ENCODE results near the gene TNFRSF21. TPM values are rescaled to one million over a fixed set of nuclear protein-coding genes. Genes with fewer than 3 reads are reported as not detected.
"Not testable (repeated sequence)": the region's sequence is repeated elsewhere in the genome, so short reads cannot be mapped to it uniquely, and the experiment has no call there.

Gene TNFRSF21
- total RNA-seq, 2 donors from 2014 or later, result 4.3 to 5.8 TPM

- Mint-ChIP-seq H3K27me3 (ENCODE audit: low read depth) (peaks cover 9% of the 10 kb centered on the region), H3K4me3 (no peak overlapping the region)
- no peak for ATAC-seq (replicated peaks in 1 of 2)
Observed at GRCh38 chr6:47294990-47295389, 14.7 kb downstream of the TNFRSF21 start.

DNA sequence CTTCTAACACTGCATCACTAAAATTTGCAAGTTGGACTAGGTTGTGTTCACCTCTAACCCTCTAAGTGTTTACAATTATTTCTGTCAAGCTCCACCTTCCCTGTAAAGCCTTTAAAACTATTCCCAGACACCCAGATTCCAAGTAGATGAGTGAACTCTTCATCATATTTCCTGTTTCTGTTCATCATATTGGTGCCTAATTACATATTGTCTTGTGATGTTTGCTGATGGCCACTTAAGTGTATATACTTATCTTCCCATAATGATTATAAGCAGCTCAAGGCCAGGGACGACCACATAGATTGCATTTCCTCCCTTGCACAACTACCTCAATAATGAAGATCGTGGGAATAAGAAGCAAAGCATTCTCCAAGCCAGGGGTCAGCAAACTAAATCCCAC is 16.8 kb downstream of the TNFRSF21 start:
- Mint-ChIP-seq H3K4me1 (ENCODE audit: low read depth) (no peaks in the 10 kb centered on the region), H3K27ac (no peak overlapping the region), H3K27me3 (ENCODE audit: low read depth) (peaks cover 7% of the 10 kb centered on the region), H3K4me3 (no peak overlapping the region), H3K9me3 (peaks cover 4 to 8% of the 10 kb centered on the region in 2 donors), H3K36me3 (ENCODE audit: insufficient read depth in 2 of 2) (peaks cover 2 to 3% of the 10 kb centered on the region in 2 donors)
- no peak for DNase-seq
- no peak for ATAC-seq (replicated peaks in 1 of 2)

More at GRCh38 chr6:47294990-47295389, 14.7 kb downstream of the TNFRSF21 start:
- peaks cover 2 to 3% of the 10 kb centered on the region in 2 donors for H3K36me3 Mint-ChIP-seq (ENCODE audit: insufficient read depth in 2 of 2)
- no peak for DNase-seq
- H3K27ac Mint-ChIP-seq, result no peak overlapping the region
- H3K4me1 Mint-ChIP-seq (ENCODE audit: low read depth), result no peaks in the 10 kb centered on the region
- H3K9me3 Mint-ChIP-seq, result peaks cover 4 to 8% of the 10 kb centered on the region in 2 donors

DNA sequence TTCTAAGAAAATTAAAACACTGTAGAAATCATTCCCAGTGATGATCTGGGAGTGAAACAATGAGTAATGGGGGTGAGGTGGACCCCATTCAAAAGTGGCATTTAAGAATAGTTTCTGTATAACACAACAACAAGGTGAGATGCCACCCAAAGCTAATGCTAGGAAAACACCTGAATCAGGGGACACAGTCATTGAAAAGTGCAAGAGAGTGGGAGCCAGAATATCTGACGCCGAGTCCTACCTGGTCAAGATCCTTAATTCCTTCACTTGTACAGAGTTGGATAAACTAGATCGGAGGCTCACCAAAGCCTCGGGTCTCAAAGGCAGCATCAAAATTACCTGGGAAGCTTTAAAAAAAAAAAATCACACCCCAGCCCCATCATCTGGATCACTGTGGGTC is 17.7 kb downstream of the TNFRSF21 start:
- Mint-ChIP-seq H3K27me3 (ENCODE audit: low read depth) (peaks cover 7% of the 10 kb centered on the region), H3K27ac (no peak overlapping the region), H3K9me3 (peaks cover 4 to 8% of the 10 kb centered on the region in 2 donors), H3K4me1 (ENCODE audit: low read depth) (no peaks in the 10 kb centered on the region), H3K4me3 (no peak overlapping the region), H3K36me3 (ENCODE audit: insufficient read depth in 2 of 2) (peaks cover 2 to 3% of the 10 kb centered on the region in 2 donors)
- DNase-seq (no peak), ATAC-seq (replicated peaks in 1 of 2) (no peak)

DNA sequence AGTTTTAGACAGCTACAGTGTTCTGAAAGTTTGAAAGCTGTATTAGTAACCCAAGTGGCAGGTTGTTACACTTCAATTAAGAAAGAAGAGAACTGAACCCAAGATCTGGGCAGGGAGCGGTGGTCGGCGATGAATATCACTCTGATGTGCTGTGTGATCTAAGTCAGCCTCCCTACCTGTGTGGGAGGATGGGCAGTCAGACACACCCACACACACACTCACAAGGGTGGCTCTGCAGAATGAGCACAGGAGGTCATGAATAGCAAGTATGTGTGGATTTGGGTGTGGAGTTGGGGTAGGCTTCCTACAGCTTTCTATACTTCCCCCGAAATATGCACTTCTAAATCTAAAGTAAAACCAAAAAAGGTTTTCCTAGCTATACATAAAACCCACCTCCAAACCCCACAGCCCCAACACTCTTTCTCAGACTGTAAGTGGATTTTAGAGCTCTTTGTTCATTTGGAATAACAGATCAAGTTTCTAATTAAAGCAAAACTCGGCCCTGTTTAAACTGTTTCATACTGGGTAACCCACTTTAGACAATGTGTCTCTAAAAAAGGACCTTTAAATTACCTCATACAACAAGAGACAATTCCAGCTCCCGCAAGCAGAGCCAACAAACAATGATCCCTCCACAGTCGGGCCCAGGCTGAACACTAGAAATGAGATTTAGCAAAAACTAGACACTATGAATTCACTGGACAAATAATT is 19.4 kb downstream of the TNFRSF21 start:
- H3K4me1 Mint-ChIP-seq (ENCODE audit: low read depth), result no peaks in the 10 kb centered on the region
- peaks cover 5% of the 10 kb centered on the region for H3K27me3 Mint-ChIP-seq (ENCODE audit: low read depth)
- no peak for ATAC-seq (replicated peaks in 1 of 2)
- H3K4me3 Mint-ChIP-seq, result no peak overlapping the region
- H3K36me3 Mint-ChIP-seq (ENCODE audit: insufficient read depth in 2 of 2), result peaks cover 2 to 3% of the 10 kb centered on the region in 2 donors
- H3K27ac Mint-ChIP-seq, result no peak overlapping the region
- H3K9me3 Mint-ChIP-seq, result peaks cover 4 to 8% of the 10 kb centered on the region in 2 donors
- no peak for DNase-seq

GRCh38 chr6:47288267-47289090 is 21.2 kb downstream of the TNFRSF21 start:
- Mint-ChIP-seq H3K27me3 (ENCODE audit: low read depth) (no peaks in the 10 kb centered on the region), H3K36me3 (ENCODE audit: insufficient read depth in 2 of 2) (peaks cover 3% of the 10 kb centered on the region in 2 donors), H3K4me3 (no peak overlapping the region), H3K4me1 (ENCODE audit: low read depth) (no peaks in the 10 kb centered on the region), H3K9me3 (peaks cover 4 to 8% of the 10 kb centered on the region in 2 donors), H3K27ac (no peak overlapping the region)
- DNase-seq, result no peak
- no peak for ATAC-seq (replicated peaks in 1 of 2)

- peaks cover 4 to 8% of the 10 kb centered on the region in 2 donors for H3K9me3 Mint-ChIP-seq
- no peaks in the 10 kb centered on the region for H3K4me1 Mint-ChIP-seq (ENCODE audit: low read depth)
- no peak overlapping the region for H3K4me3 Mint-ChIP-seq
- H3K27ac Mint-ChIP-seq, result no peak overlapping the region
- peaks cover 3% of the 10 kb centered on the region in 2 donors for H3K36me3 Mint-ChIP-seq (ENCODE audit: insufficient read depth in 2 of 2)
- no peaks in the 10 kb centered on the region for H3K27me3 Mint-ChIP-seq (ENCODE audit: low read depth)
- DNase-seq (no peak), ATAC-seq (replicated peaks in 1 of 2) (no peak)
Observed at GRCh38 chr6:47286301-47286700, 23.4 kb downstream of the TNFRSF21 start.

DNA sequence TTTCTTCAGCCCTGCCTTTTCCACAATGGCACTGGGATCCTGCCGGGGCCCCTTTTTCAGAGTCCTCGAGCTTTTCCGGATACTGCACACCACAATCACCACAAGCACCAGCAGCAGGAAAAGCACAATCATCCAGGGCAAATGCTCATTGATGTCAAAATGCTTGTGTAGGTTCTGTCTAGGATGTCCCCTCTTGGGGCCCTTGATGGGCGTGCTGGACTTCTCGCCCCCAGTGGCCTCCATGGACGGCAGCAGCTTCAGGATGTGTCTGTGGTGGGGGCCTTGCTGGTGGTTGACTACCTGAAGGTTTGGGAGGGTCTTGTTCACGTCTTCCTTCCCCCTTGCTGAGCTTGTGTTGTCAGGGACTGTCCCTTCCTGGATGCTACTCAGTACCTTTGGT is 25.7 kb downstream of the TNFRSF21 start:
- Mint-ChIP-seq H3K36me3 (ENCODE audit: insufficient read depth in 2 of 2) (peaks cover 1 to 2% of the 10 kb centered on the region in 2 donors), H3K4me3 (no peak overlapping the region), H3K27ac (no peak overlapping the region), H3K9me3 (no peaks in the 10 kb centered on the region), H3K4me1 (ENCODE audit: low read depth) (no peaks in the 10 kb centered on the region), H3K27me3 (ENCODE audit: low read depth) (no peaks in the 10 kb centered on the region)
- no peak for ATAC-seq (replicated peaks in 1 of 2)
- no peak for DNase-seq

- no peaks in the 10 kb centered on the region for H3K4me1 Mint-ChIP-seq (ENCODE audit: low read depth)
- DNase-seq (no peak), ATAC-seq (replicated peaks in 1 of 2) (no peak)
- H3K9me3 Mint-ChIP-seq, result no peaks in the 10 kb centered on the region
- no peak overlapping the region for H3K4me3 Mint-ChIP-seq
- H3K36me3 Mint-ChIP-seq (ENCODE audit: insufficient read depth in 2 of 2), result peaks cover 1 to 2% of the 10 kb centered on the region in 2 donors
- no peaks in the 10 kb centered on the region for H3K27me3 Mint-ChIP-seq (ENCODE audit: low read depth)
- no peak overlapping the region for H3K27ac Mint-ChIP-seq
Observed at GRCh38 chr6:47278545-47278944, 31.2 kb downstream of the TNFRSF21 start.

GRCh38 chr6:47277702-47278101 is 32.0 kb downstream of the TNFRSF21 start:
- ATAC-seq (replicated peaks in 1 of 2) (no peak), DNase-seq (no peak)
- H3K4me1 Mint-ChIP-seq (ENCODE audit: low read depth), result no peaks in the 10 kb centered on the region
- H3K9me3 Mint-ChIP-seq, result no peaks in the 10 kb centered on the region
- no peak overlapping the region for H3K4me3 Mint-ChIP-seq
- no peaks in the 10 kb centered on the region for H3K27me3 Mint-ChIP-seq (ENCODE audit: low read depth)
- H3K27ac Mint-ChIP-seq, result no peak overlapping the region
- peaks cover 1 to 2% of the 10 kb centered on the region in 2 donors for H3K36me3 Mint-ChIP-seq (ENCODE audit: insufficient read depth in 2 of 2)

DNA sequence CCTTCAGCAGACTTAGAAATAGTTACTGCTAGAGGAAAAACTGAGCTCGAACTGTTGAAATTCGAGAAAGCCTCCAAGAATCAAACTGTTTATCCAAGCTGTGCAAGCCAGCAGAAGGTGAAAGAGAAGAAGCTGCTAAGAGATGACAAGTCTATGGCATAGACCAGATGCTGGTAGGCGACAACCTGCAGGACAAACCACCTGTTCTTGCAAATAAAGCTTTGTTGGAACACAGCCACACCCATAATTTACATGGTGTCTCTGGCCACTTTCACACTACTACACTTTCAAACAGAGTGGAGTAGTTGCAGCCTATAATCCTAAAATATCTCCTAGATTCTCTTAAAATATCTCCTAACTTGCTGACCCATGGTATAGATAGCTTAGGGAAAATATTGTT is 33.3 kb downstream of the TNFRSF21 start:
- H3K36me3 Mint-ChIP-seq (ENCODE audit: insufficient read depth in 2 of 2), result peaks cover 1 to 2% of the 10 kb centered on the region in 2 donors
- H3K4me3 Mint-ChIP-seq, result no peak overlapping the region
- DNase-seq (no peak), ATAC-seq (replicated peaks in 1 of 2) (no peak)
- no peak overlapping the region for H3K27ac Mint-ChIP-seq
- H3K4me1 Mint-ChIP-seq (ENCODE audit: low read depth), result no peaks in the 10 kb centered on the region
- no peaks in the 10 kb centered on the region for H3K27me3 Mint-ChIP-seq (ENCODE audit: low read depth)
- H3K9me3 Mint-ChIP-seq, result no peaks in the 10 kb centered on the region

DNA sequence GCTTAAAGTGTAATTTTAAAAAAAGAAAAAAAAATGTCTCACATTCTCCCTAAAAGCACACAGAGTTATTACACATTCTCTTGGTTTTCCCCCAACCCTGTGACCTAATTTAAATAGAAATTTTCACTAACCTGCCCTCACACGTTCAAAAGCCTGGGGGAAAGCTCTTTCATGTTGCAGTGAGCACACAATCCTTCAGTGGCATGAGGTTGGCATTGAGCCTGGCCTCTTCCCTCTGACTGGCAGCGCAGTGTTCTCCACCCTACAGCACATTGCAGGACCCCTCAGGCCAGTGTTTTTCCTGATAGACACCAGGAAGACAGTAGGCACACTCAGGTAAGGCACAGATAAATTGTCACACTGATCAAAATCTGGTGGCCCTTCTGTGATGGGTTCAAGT is 34.1 kb downstream of the TNFRSF21 start:
- H3K27ac Mint-ChIP-seq, result no peak overlapping the region
- no peaks in the 10 kb centered on the region for H3K27me3 Mint-ChIP-seq (ENCODE audit: low read depth)
- no peak for DNase-seq
- H3K9me3 Mint-ChIP-seq, result no peaks in the 10 kb centered on the region
- ATAC-seq (replicated peaks in 1 of 2), result no peak
- H3K36me3 Mint-ChIP-seq (ENCODE audit: insufficient read depth in 2 of 2), result peaks cover 0 to 2% of the 10 kb centered on the region in 2 donors
- H3K4me3 Mint-ChIP-seq, result no peak overlapping the region
- H3K4me1 Mint-ChIP-seq (ENCODE audit: low read depth), result no peaks in the 10 kb centered on the region

- H3K36me3 Mint-ChIP-seq (ENCODE audit: insufficient read depth in 2 of 2); H3K4me3 Mint-ChIP-seq; H3K4me1 Mint-ChIP-seq (ENCODE audit: low read depth); DNase-seq; H3K27ac Mint-ChIP-seq; ATAC-seq (replicated peaks in 1 of 2); H3K27me3 Mint-ChIP-seq (ENCODE audit: low read depth); H3K9me3 Mint-ChIP-seq: not testable (repeated sequence)
Observed at GRCh38 chr6:47275132-47275531, 34.6 kb downstream of the TNFRSF21 start.

- H3K27me3 Mint-ChIP-seq (ENCODE audit: low read depth), result no peaks in the 10 kb centered on the region
- H3K27ac Mint-ChIP-seq, result no peak overlapping the region
- no peaks in the 10 kb centered on the region for H3K36me3 Mint-ChIP-seq (ENCODE audit: insufficient read depth in 2 of 2)
- H3K4me3 Mint-ChIP-seq, result no peak overlapping the region
- no peaks in the 10 kb centered on the region for H3K4me1 Mint-ChIP-seq (ENCODE audit: low read depth)
- DNase-seq (no peak), ATAC-seq (replicated peaks in 1 of 2) (no peak)
- H3K9me3 Mint-ChIP-seq, result no peaks in the 10 kb centered on the region
Observed at GRCh38 chr6:47268572-47269187, 41.0 kb downstream of the TNFRSF21 start.

All from activated T-cell treated with anti-CD3 and anti-CD28 coated beads, Interleukin-2, amount 50 U/mL, for 72 hours (primary cell).